ENCODE measurements around the gene OBI1. TPM values are rescaled to one million over a fixed set of nuclear protein-coding genes. Genes with fewer than 3 reads are reported as not detected.

Gene OBI1
- total and polyA plus RNA-seq, 2 donors = 7.7 to 25.3 TPM

DNA sequence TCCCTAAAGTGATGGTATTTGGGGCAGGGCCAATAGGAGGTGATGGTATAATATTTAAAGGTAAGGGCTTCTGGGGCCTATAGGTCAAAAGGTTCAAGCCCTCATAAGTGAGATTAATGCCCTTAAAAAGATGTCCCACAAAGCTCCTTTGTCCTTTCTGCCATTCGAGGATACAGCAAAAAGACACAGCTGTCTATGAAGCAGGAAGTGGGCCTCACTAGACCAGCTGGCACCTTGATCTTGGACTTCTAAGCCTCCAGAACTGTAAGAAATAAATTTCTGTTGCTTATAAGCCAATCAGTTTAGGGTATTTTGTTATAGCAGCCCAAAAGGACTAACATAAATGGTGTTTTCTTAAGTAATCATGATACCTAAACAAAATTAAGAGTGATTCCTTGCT lies 28.4 kb downstream of the OBI1 start:
- DNase-seq (ENCODE audit: low read depth in 6 of 9, low spot score in 9 of 9) = peak in 5 of 9 donors; percentile 24 to 71 (median 36)
- Histone ChIP-seq H3K4me1 (ENCODE audit: control insufficient read depth in 2 of 2, insufficient read depth in 2 of 2, low read length in 2 of 2) (peaks cover 2 to 3% of the 10 kb centered on the region in 2 donors), H3K4me3 (ENCODE audit: low read length in 2 of 2) (no peak overlapping the region), H3K27me3 (ENCODE audit: control insufficient read depth in 2 of 2, insufficient read depth in 1 of 2, low read length in 1 of 2) (no peaks in the 10 kb centered on the region), H3K36me3 (ENCODE audit: control insufficient read depth in 2 of 2, insufficient read depth in 2 of 2, low read length in 1 of 2) (peaks cover 16 to 33% of the 10 kb centered on the region in 2 donors), H3K27ac (ENCODE audit: low read depth in 1 of 2, low read length in 1 of 2) (no peak overlapping the region), H3K9me3 (ENCODE audit: control insufficient read depth in 2 of 2, insufficient read depth in 1 of 2, low read length in 1 of 2) (no peaks in the 10 kb centered on the region)
- 5% methylated on average over 1 of the region's 1 CpG for WGBS

DNA sequence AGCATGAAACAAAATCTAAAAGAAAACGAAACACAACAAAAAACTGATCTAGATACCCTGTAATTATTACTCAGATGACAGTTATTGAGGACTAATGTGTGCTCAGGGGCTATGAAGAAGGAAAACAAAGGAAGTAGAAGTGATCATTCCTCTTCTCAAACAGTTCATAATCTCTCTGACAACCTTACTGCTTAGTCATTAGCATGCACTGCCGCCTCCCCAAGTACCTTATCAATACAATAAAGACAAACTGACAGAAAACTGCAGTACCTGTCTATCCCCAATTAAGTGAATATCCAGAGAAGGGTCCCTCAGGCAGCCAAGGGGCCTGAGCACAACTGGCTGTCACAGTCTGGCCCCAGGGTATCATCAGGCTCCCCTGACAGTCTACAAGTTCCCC lies 33.6 kb downstream of the OBI1 start:
- no peak for DNase-seq (ENCODE audit: low read depth in 6 of 9, low spot score in 9 of 9)
- Histone ChIP-seq H3K9me3 (ENCODE audit: control insufficient read depth in 2 of 2, insufficient read depth in 1 of 2, low read length in 1 of 2) (no peaks in the 10 kb centered on the region), H3K27ac (ENCODE audit: low read depth in 1 of 2, low read length in 1 of 2) (no peak overlapping the region), H3K27me3 (ENCODE audit: control insufficient read depth in 2 of 2, insufficient read depth in 1 of 2, low read length in 1 of 2) (no peaks in the 10 kb centered on the region), H3K4me3 (ENCODE audit: low read length in 2 of 2) (no peak overlapping the region), H3K36me3 (ENCODE audit: control insufficient read depth in 2 of 2, insufficient read depth in 2 of 2, low read length in 1 of 2) (peaks cover 9 to 15% of the 10 kb centered on the region in 2 donors), H3K4me1 (ENCODE audit: control insufficient read depth in 2 of 2, insufficient read depth in 2 of 2, low read length in 2 of 2) (peaks cover under 1 to 1% of the 10 kb centered on the region in 2 donors)
- WGBS = 96% methylated on average over 2 of the region's 2 CpGs

DNA sequence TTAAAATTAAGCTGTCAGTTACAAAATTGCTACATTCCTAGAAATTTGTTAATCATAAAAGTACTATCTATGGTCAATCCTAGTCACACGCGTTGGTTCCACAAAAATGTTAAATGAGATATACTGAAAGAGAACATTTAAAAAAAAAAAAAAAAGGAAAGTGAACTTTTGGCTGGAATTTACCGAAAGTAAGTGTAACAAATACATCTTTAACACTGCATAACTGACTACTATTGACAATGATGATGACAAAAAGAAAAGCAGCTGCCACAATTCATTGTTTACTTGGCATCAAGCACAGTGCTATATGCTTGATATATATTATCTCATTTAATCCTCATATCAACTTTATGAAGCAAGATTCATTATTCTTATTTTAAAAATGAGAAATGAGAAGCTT lies 35.8 kb downstream of the OBI1 start:
- peaks cover 5 to 6% of the 10 kb centered on the region in 2 donors for H3K36me3 ChIP-seq (ENCODE audit: control insufficient read depth in 2 of 2, insufficient read depth in 2 of 2, low read length in 1 of 2)
- DNase-seq (ENCODE audit: low read depth in 6 of 9, low spot score in 9 of 9) = no peak
- no peaks in the 10 kb centered on the region for H3K4me1 ChIP-seq (ENCODE audit: control insufficient read depth in 2 of 2, insufficient read depth in 2 of 2, low read length in 2 of 2)
- no peaks in the 10 kb centered on the region for H3K9me3 ChIP-seq (ENCODE audit: control insufficient read depth in 2 of 2, insufficient read depth in 1 of 2, low read length in 1 of 2)
- no peak overlapping the region for H3K27ac ChIP-seq (ENCODE audit: low read depth in 1 of 2, low read length in 1 of 2)
- 98% methylated on average over 3 of the region's 3 CpGs for WGBS
- H3K4me3 ChIP-seq (ENCODE audit: low read length in 2 of 2) = no peak overlapping the region
- H3K27me3 ChIP-seq (ENCODE audit: control insufficient read depth in 2 of 2, insufficient read depth in 1 of 2, low read length in 1 of 2) = no peaks in the 10 kb centered on the region

DNA sequence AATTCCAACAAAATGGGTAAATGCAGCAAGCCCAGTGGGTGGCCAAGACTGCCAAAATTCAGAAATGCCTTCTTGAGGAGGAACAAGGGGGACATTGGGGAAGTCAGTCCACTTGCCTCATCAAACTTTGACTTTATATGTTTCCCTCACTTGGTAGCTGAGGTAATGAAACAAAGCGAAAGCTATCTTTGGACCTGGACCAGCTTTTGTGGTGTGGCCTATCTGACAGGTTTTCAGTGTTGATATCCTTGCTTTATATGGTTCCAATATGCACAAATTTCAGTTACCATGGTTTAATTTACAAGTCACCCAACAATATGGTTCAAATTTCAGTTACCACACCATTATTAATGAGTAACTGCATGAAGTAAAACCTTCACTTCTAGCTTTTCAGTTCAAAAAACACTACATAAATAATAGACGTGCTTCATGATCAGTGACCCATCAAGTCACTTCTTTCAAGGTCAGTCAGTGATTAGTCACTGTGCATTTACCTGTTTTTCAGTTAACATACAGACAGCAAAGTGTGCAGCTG lies 38.0 kb downstream of the OBI1 start:
- H3K27me3 ChIP-seq (ENCODE audit: control insufficient read depth in 2 of 2, insufficient read depth in 1 of 2, low read length in 1 of 2) = no peaks in the 10 kb centered on the region
- H3K4me3 ChIP-seq (ENCODE audit: low read length in 2 of 2) = no peak overlapping the region
- H3K9me3 ChIP-seq (ENCODE audit: control insufficient read depth in 2 of 2, insufficient read depth in 1 of 2, low read length in 1 of 2) = no peaks in the 10 kb centered on the region
- no peak overlapping the region for H3K27ac ChIP-seq (ENCODE audit: low read depth in 1 of 2, low read length in 1 of 2)
- 98% methylated on average over 2 of the region's 2 CpGs for WGBS
- peaks cover 11 to 18% of the 10 kb centered on the region in 2 donors for H3K36me3 ChIP-seq (ENCODE audit: control insufficient read depth in 2 of 2, insufficient read depth in 2 of 2, low read length in 1 of 2)
- DNase-seq (ENCODE audit: low read depth in 6 of 9, low spot score in 9 of 9) = no peak
- H3K4me1 ChIP-seq (ENCODE audit: control insufficient read depth in 2 of 2, insufficient read depth in 2 of 2, low read length in 2 of 2) = no peaks in the 10 kb centered on the region

DNA sequence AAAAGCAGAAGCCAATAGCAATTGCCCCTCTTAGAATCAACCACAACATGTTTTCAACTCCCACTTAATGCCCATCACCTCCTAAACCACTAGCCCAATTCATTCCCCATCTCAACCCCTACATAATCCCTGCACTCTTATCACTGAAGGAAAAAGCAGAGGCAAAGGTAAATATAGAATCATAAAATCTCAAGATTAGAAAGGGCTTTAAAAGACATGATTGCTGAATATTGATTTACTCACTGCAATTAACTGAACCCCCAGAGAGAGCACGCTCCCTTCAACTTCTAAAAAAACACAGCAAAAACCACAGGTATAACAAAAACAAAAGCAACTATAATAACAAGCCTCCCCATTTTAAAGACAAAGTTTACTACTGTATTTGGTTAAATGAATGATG lies 40.5 kb downstream of the OBI1 start:
- no peak overlapping the region for H3K4me3 ChIP-seq (ENCODE audit: low read length in 2 of 2)
- DNase-seq (ENCODE audit: low read depth in 6 of 9, low spot score in 9 of 9) = no peak
- 97% methylated on average over 1 of the region's 1 CpG for WGBS
- no peak overlapping the region for H3K27ac ChIP-seq (ENCODE audit: low read depth in 1 of 2, low read length in 1 of 2)
- peaks cover 6 to 29% of the 10 kb centered on the region in 2 donors for H3K36me3 ChIP-seq (ENCODE audit: control insufficient read depth in 2 of 2, insufficient read depth in 2 of 2, low read length in 1 of 2)
- H3K4me1 ChIP-seq (ENCODE audit: control insufficient read depth in 2 of 2, insufficient read depth in 2 of 2, low read length in 2 of 2) = no peaks in the 10 kb centered on the region
- no peaks in the 10 kb centered on the region for H3K9me3 ChIP-seq (ENCODE audit: control insufficient read depth in 2 of 2, insufficient read depth in 1 of 2, low read length in 1 of 2)
- no peaks in the 10 kb centered on the region for H3K27me3 ChIP-seq (ENCODE audit: control insufficient read depth in 2 of 2, insufficient read depth in 1 of 2, low read length in 1 of 2)

DNA sequence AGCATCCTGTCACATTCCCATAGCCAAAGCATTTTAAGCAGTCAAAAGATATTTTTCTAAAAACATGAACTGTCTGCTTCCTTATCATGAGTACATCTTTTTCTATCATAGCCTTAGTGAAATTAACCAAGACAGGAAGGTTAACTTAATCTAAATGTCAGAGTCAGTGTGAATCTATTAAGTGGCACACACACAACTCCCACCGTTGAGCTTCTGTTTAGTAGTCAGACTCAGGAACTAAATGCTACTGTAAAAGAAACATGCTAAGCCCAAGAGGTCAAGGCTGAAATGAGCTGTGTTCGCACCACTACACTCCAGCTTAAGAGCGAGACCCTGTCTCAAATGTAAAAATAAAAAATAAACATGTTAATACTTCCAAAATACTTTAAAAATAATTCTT lies 47.9 kb downstream of the OBI1 start:
- Histone ChIP-seq H3K27me3 (ENCODE audit: control insufficient read depth in 2 of 2, insufficient read depth in 1 of 2, low read length in 1 of 2) (peaks cover 42 to 69% of the 10 kb centered on the region in 2 donors), H3K4me1 (ENCODE audit: control insufficient read depth in 2 of 2, insufficient read depth in 2 of 2, low read length in 2 of 2) (peaks cover 7 to 23% of the 10 kb centered on the region in 2 donors), H3K4me3 (ENCODE audit: low read length in 2 of 2) (no peak overlapping the region), H3K27ac (ENCODE audit: low read depth in 1 of 2, low read length in 1 of 2) (no peak overlapping the region), H3K36me3 (ENCODE audit: control insufficient read depth in 2 of 2, insufficient read depth in 2 of 2, low read length in 1 of 2) (peaks cover 0 to 12% of the 10 kb centered on the region in 2 donors), H3K9me3 (ENCODE audit: control insufficient read depth in 2 of 2, insufficient read depth in 1 of 2, low read length in 1 of 2) (peaks cover 0 to 16% of the 10 kb centered on the region in 2 donors)
- 73% methylated on average over 3 of the region's 3 CpGs for WGBS
- no peak for DNase-seq (ENCODE audit: low read depth in 6 of 9, low spot score in 9 of 9)

DNA sequence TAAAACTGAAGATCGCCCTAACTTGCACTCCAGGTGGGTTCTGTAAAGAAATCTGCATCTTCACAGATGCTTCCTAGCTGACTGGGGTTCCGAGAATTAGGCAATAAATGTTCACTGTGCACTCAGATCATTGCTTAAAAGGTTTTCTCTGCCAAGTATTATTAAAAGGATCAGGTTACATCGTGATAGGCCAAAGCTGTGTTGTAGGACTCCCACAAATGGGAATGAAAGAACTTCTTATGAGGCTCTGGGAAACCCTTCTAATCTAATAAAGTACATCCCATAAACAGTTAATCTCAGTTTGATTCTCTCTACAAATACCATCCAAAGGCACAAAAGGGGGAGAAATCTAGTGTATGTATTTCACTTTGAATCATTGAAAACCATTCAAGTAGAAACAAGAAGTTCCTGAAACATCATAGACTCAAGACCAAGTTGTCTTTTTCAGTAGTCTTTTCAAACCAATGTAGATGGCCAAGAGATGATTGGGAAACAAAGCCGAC lies 48.5 kb downstream of the OBI1 start:
- Histone ChIP-seq H3K36me3 (ENCODE audit: control insufficient read depth in 2 of 2, insufficient read depth in 2 of 2, low read length in 1 of 2) (peaks cover 0 to 6% of the 10 kb centered on the region in 2 donors), H3K4me3 (ENCODE audit: low read length in 2 of 2) (no peak overlapping the region), H3K9me3 (ENCODE audit: control insufficient read depth in 2 of 2, insufficient read depth in 1 of 2, low read length in 1 of 2) (peaks cover 0 to 16% of the 10 kb centered on the region in 2 donors), H3K27ac (ENCODE audit: low read depth in 1 of 2, low read length in 1 of 2) (no peak overlapping the region), H3K27me3 (ENCODE audit: control insufficient read depth in 2 of 2, insufficient read depth in 1 of 2, low read length in 1 of 2) (peaks cover 48 to 75% of the 10 kb centered on the region in 2 donors), H3K4me1 (ENCODE audit: control insufficient read depth in 2 of 2, insufficient read depth in 2 of 2, low read length in 2 of 2) (peaks cover 7 to 26% of the 10 kb centered on the region in 2 donors)
- WGBS = 48% methylated on average over 4 of the region's 4 CpGs
- DNase-seq (ENCODE audit: low read depth in 6 of 9, low spot score in 9 of 9) = no peak

DNA sequence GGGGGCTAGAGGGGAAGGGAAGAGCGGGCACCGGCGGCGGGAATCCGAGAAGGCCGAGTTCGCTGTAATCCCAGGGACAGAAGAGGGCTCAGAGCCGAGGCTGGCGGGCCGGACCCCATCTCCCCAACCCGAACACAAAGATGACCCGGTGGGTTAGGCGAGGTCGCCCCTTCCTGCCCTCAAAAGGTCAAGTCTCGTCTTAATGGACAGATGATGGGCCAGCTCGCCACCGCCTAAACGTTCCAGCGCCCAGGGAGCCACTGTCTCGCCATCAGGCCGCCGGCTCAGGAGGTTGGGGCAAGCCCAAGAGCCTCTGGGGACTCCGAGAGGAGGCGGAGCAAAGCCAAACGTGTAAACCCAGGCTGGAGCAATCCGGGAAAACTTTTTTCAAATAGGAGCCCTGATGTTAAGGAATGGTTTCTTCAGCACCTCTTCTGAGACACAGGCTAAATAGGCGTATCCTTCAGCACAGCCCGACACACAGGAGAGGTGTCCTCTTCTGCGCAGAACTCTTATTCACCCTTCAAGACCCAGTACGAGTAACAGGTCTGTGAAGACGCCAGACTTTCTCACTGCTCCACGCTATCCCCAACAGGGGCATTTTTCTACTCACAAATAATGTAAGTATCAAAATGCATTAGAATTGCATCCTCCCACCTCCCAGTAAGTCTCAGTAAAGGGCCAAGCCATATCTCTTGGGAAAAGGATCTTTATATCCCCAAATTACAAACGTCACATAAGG lies 49.3 kb downstream of the OBI1 start:
- Histone ChIP-seq H3K27me3 (ENCODE audit: control insufficient read depth in 2 of 2, insufficient read depth in 1 of 2, low read length in 1 of 2) (peaks cover 55 to 83% of the 10 kb centered on the region in 2 donors), H3K9me3 (ENCODE audit: control insufficient read depth in 2 of 2, insufficient read depth in 1 of 2, low read length in 1 of 2) (peaks cover 0 to 16% of the 10 kb centered on the region in 2 donors), H3K4me1 (ENCODE audit: control insufficient read depth in 2 of 2, insufficient read depth in 2 of 2, low read length in 2 of 2) (peaks cover 7 to 28% of the 10 kb centered on the region in 2 donors), H3K4me3 (ENCODE audit: low read length in 2 of 2) (peak overlapping the region in 1 of 2 donors; percentile 37), H3K36me3 (ENCODE audit: control insufficient read depth in 2 of 2, insufficient read depth in 2 of 2, low read length in 1 of 2) (peaks cover 0 to 5% of the 10 kb centered on the region in 2 donors), H3K27ac (ENCODE audit: low read depth in 1 of 2, low read length in 1 of 2) (no peak overlapping the region)
- DNase-seq (ENCODE audit: low read depth in 6 of 9, low spot score in 9 of 9) = no peak
- WGBS = 11% methylated on average over 33 of the region's 33 CpGs

DNA sequence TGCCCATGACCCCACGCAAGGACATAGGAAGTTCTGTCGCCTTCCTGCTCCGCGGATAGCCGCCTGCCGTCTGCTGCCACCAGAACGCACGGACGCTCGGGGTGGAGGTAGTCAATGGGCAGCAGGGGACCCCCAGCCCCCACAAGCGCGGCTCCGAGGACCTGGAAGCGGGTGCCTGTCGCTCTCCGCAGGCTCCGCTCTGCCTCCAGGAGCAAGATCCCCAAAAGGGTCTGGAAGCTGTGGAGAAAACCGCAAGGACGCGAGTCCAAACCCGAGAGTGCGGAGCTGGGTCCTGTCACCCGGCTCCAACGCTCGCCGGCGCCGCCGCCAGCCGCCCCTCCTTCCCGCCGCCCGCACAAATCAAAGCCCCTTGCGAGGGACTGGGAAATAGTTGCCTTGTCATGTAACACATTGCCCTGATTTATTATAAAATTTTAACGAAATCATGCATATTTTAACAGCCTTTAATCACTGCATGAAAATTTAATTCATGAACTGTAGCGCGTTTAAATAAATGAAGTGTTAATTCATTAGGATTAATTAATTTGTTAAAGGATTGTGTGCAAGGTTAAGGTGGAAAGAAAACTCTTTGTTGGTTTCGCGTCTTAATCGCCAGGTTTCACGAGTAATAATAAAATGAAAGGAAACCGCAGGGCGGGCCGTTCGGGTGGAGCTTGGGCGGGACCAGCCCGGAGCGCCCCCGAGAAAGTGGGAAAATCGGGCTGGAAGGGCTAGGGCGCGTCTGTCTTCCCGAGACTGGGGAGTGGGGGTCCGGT lies 50.1 kb downstream of the OBI1 start:
- 2% methylated on average over 54 of the region's 54 CpGs for WGBS
- peaks cover 62 to 90% of the 10 kb centered on the region in 2 donors for H3K27me3 ChIP-seq (ENCODE audit: control insufficient read depth in 2 of 2, insufficient read depth in 1 of 2, low read length in 1 of 2)

More for the DNA sequence above, 50.1 kb downstream of the OBI1 start:
- DNase-seq (ENCODE audit: low read depth in 6 of 9, low spot score in 9 of 9) = no peak
- H3K4me1 ChIP-seq (ENCODE audit: control insufficient read depth in 2 of 2, insufficient read depth in 2 of 2, low read length in 2 of 2) = peaks cover 7 to 28% of the 10 kb centered on the region in 2 donors
- peaks cover 0 to 16% of the 10 kb centered on the region in 2 donors for H3K9me3 ChIP-seq (ENCODE audit: control insufficient read depth in 2 of 2, insufficient read depth in 1 of 2, low read length in 1 of 2)
- no peaks in the 10 kb centered on the region for H3K36me3 ChIP-seq (ENCODE audit: control insufficient read depth in 2 of 2, insufficient read depth in 2 of 2, low read length in 1 of 2)
- H3K4me3 ChIP-seq (ENCODE audit: low read length in 2 of 2) = peak overlapping the region in 1 of 2 donors; percentile 37
- no peak overlapping the region for H3K27ac ChIP-seq (ENCODE audit: low read depth in 1 of 2, low read length in 1 of 2)
